ENCODE results near the gene AKR1C3. TPM values are rescaled to one million over a fixed set of nuclear protein-coding genes. Genes with fewer than 3 reads are reported as not detected.
"Not testable (repeated sequence)": the region's sequence is repeated elsewhere in the genome, so short reads cannot be mapped to it uniquely, and the experiment has no call there.

Gene AKR1C3
- total and polyA plus RNA-seq, 2 donors (not counting 3 experiments of a cell fraction or from before 2014, with no cell fraction given): 27.4 to 32.2 TPM

GRCh38 chr10:5117026-5117425, 22.8 kb downstream of the AKR1C3 start:
- no peaks in the 10 kb centered on the region for H3K36me3 ChIP-seq (ENCODE audit: control insufficient read depth in 2 of 2, extremely low read depth in 1 of 2, insufficient read depth in 2 of 2, low read length in 2 of 2)
- H3K4me2 ChIP-seq (ENCODE audit: insufficient read depth, low read length): no peak overlapping the region
- H3K79me2 ChIP-seq (ENCODE audit: control insufficient read depth, insufficient read depth, low read length): no peaks in the 10 kb centered on the region
- peak; percentile 34 for DNase-seq (ENCODE audit: low read depth, low spot score)
- CTCF ChIA-PET: interaction anchor here (0.7 kb wide), 1 partner anchor 164 kb away, joined by 3 read pairs; no protein-coding TSS in a partner anchor
- no peak overlapping the region for H2AFZ ChIP-seq (ENCODE audit: low read depth, low read length)
- no peaks in the 10 kb centered on the region for H3K9me3 ChIP-seq (replicated peaks; ENCODE audit: control insufficient read depth, insufficient read depth, low read length)
- H3K9ac ChIP-seq (replicated peaks; ENCODE audit: extremely low read depth, insufficient read depth, low read length): no peak overlapping the region
- POLR2A ChIA-PET: no interaction called here
- no TSS peak for BruUV-seq (replicated peaks)
- no peaks in the 10 kb centered on the region for H3K27me3 ChIP-seq (ENCODE audit: control insufficient read depth in 2 of 2, insufficient read depth in 2 of 2, low read length in 2 of 2)
- TF ChIP-seq JUN (IDR thresholded peaks at IDR 0.05; ENCODE audit: borderline replicate concordance, insufficient read depth, insufficient read length, low read depth) (no peak), POLR2AphosphoS5 (IDR thresholded peaks at IDR 0.05; ENCODE audit: insufficient read depth, low read depth, low read length) (no peak), EZH2 (IDR thresholded peaks at IDR 0.05; ENCODE audit: borderline replicate concordance, low read depth, low read length, severe bottlenecking) (no peak), MAX (IDR thresholded peaks at IDR 0.05; ENCODE audit: insufficient read depth, insufficient read length) (no peak), FOS (IDR thresholded peaks at IDR 0.05; ENCODE audit: borderline replicate concordance, insufficient read depth, low read length) (no peak), POLR2A (IDR thresholded peaks at IDR 0.05; ENCODE audit: low read depth, low read length) (no peak), GATA2 (IDR thresholded peaks at IDR 0.05; ENCODE audit: insufficient read depth, insufficient read length, low read depth, low read length) (no peak)
- TF ChIP-seq, protein P1, sequence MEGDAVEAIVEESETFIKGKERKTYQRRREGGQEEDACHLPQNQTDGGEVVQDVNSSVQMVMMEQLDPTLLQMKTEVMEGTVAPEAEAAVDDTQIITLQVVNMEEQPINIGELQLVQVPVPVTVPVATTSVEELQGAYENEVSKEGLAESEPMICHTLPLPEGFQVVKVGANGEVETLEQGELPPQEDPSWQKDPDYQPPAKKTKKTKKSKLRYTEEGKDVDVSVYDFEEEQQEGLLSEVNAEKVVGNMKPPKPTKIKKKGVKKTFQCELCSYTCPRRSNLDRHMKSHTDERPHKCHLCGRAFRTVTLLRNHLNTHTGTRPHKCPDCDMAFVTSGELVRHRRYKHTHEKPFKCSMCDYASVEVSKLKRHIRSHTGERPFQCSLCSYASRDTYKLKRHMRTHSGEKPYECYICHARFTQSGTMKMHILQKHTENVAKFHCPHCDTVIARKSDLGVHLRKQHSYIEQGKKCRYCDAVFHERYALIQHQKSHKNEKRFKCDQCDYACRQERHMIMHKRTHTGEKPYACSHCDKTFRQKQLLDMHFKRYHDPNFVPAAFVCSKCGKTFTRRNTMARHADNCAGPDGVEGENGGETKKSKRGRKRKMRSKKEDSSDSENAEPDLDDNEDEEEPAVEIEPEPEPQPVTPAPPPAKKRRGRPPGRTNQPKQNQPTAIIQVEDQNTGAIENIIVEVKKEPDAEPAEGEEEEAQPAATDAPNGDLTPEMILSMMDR (IDR thresholded peaks at IDR 0.05; ENCODE audit: extremely low read depth in 1 of 2, insufficient read depth in 1 of 2, low read depth in 1 of 2, low read length in 2 of 2): no peak
- no peak overlapping the region for H3K4me3 ChIP-seq (replicated peaks in 1 of 3; ENCODE audit: insufficient read depth in 1 of 3, low read depth in 1 of 3, low read length in 3 of 3)
- dilution Hi-C loops (cut with MboI; ENCODE audit: extremely low pct_ligation_motif_present, low sequenced_read_pairs): no loop called here
- H3K9me1 ChIP-seq (replicated peaks; ENCODE audit: control insufficient read depth, extremely low read depth, insufficient read depth, low read length): no peaks in the 10 kb centered on the region
- H4K20me1 ChIP-seq (replicated peaks; ENCODE audit: control insufficient read depth, extremely low read depth, insufficient read depth, low read length): no peaks in the 10 kb centered on the region
- intact Hi-C loops (cut with micrococcal nuclease): no loop called here
- no peak overlapping the region for H3K27ac ChIP-seq (ENCODE audit: insufficient read depth, low read depth, low read length)
- no peaks in the 10 kb centered on the region for H3K4me1 ChIP-seq (ENCODE audit: control insufficient read depth, extremely low read depth, insufficient read depth, low read length)
- no peak for FAIRE-seq

GRCh38 chr10:5119997-5120396, 25.8 kb downstream of the AKR1C3 start:
- H3K27ac ChIP-seq (ENCODE audit: insufficient read depth, low read depth, low read length); H3K4me3 ChIP-seq (replicated peaks in 1 of 3; ENCODE audit: insufficient read depth in 1 of 3, low read depth in 1 of 3, low read length in 3 of 3); H3K4me2 ChIP-seq (ENCODE audit: insufficient read depth, low read length); DNase-seq (ENCODE audit: low read depth, low spot score); dilution Hi-C loops (cut with MboI; ENCODE audit: extremely low pct_ligation_motif_present, low sequenced_read_pairs); H3K4me1 ChIP-seq (ENCODE audit: control insufficient read depth, extremely low read depth, insufficient read depth, low read length); H3K9me1 ChIP-seq (replicated peaks; ENCODE audit: control insufficient read depth, extremely low read depth, insufficient read depth, low read length); CTCF ChIA-PET; POLR2A ChIA-PET; BruUV-seq (replicated peaks); intact Hi-C loops (cut with micrococcal nuclease); H4K20me1 ChIP-seq (replicated peaks; ENCODE audit: control insufficient read depth, extremely low read depth, insufficient read depth, low read length); H3K79me2 ChIP-seq (ENCODE audit: control insufficient read depth, insufficient read depth, low read length); H3K27me3 ChIP-seq (ENCODE audit: control insufficient read depth in 2 of 2, insufficient read depth in 2 of 2, low read length in 2 of 2); H2AFZ ChIP-seq (ENCODE audit: low read depth, low read length); H3K36me3 ChIP-seq (ENCODE audit: control insufficient read depth in 2 of 2, extremely low read depth in 1 of 2, insufficient read depth in 2 of 2, low read length in 2 of 2); H3K9me3 ChIP-seq (replicated peaks; ENCODE audit: control insufficient read depth, insufficient read depth, low read length); FAIRE-seq; H3K9ac ChIP-seq (replicated peaks; ENCODE audit: extremely low read depth, insufficient read depth, low read length): not testable (repeated sequence)
